ENCODE data around the gene HDAC8.
A peak's percentile ranks its signal among the peaks of the same experiment; 100 is the strongest.

HDAC8 gene

GRCh38 chrX:72308209-72308565 is 264.5 kb downstream of the HDAC8 start:
- DNase-seq (ENCODE audit: extremely low spot score) = no peak
- TF ChIP-seq, protein P1, sequence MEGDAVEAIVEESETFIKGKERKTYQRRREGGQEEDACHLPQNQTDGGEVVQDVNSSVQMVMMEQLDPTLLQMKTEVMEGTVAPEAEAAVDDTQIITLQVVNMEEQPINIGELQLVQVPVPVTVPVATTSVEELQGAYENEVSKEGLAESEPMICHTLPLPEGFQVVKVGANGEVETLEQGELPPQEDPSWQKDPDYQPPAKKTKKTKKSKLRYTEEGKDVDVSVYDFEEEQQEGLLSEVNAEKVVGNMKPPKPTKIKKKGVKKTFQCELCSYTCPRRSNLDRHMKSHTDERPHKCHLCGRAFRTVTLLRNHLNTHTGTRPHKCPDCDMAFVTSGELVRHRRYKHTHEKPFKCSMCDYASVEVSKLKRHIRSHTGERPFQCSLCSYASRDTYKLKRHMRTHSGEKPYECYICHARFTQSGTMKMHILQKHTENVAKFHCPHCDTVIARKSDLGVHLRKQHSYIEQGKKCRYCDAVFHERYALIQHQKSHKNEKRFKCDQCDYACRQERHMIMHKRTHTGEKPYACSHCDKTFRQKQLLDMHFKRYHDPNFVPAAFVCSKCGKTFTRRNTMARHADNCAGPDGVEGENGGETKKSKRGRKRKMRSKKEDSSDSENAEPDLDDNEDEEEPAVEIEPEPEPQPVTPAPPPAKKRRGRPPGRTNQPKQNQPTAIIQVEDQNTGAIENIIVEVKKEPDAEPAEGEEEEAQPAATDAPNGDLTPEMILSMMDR (IDR thresholded peaks at IDR 0.05; ENCODE audit: control extremely low read depth, extremely low read depth, low read depth, missing control alignments) = no peak
- POLR2A ChIA-PET = interaction anchor here (0.9 kb wide), 1 partner anchor 31 kb away, joined by 3 read pairs; the partner anchor contains the start of gene RPS4X
- CTCF ChIA-PET = no interaction called here

- ChIA-PET CTCF (no interaction called here), POLR2A (no interaction called here)
- TF ChIP-seq, protein P1 (IDR thresholded peaks at IDR 0.05; ENCODE audit: control extremely low read depth, extremely low read depth, low read depth, missing control alignments) = no peak
- no peak for DNase-seq (ENCODE audit: extremely low spot score)
Observed at GRCh38 chrX:72307646-72308051, 265.0 kb downstream of the HDAC8 start.

- DNase-seq (ENCODE audit: extremely low spot score) = peak; percentile 50
- TF ChIP-seq, protein P1 (IDR thresholded peaks at IDR 0.05; ENCODE audit: control extremely low read depth, extremely low read depth, low read depth, missing control alignments) = no peak
- POLR2A ChIA-PET = no interaction called here
- CTCF ChIA-PET = no interaction called here
Observed at GRCh38 chrX:72306851-72307645, 265.6 kb downstream of the HDAC8 start.

DNA sequence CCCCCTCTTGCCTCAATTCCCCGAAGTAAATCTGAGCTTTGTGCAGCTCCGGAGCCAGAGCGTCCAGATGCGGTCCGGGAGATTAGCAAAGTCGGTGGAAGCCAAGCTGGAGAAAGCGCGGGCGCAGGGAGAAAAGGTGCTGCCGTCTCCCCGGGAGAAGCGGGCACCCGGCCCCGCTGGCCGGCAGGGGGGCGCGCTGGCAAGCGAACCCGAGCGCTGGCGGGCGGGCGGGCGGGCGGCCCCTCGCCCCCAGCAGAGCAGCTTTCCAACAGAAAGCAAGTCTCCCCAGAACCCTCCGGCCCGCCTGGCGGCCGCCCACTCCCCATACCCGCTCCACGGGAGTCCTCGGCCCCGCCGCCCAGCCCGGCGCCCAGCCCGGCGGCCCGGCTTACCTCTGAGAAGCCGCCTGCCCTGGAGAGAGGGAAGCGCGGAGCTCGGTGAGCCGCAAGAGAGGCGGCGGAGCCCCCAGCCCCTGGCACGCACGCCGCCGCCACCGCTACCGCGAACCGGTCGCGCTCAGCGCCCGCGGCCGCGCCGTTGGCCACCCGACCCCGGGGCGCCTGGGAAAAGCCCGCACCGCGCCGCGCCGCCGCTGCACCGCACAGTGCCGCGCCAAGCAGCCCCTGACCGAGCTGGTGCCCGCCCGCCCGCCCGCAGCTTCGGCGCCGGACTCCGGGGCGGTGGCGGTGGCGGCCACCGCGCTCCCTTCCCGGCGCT is 266.4 kb downstream of the HDAC8 start:
- no peak for DNase-seq (ENCODE audit: extremely low spot score)
- CTCF ChIA-PET = no interaction called here
- TF ChIP-seq, protein P1 (IDR thresholded peaks at IDR 0.05; ENCODE audit: control extremely low read depth, extremely low read depth, low read depth, missing control alignments) = no peak
- POLR2A ChIA-PET = no interaction called here

GRCh38 chrX:72305286-72306084 is 267.2 kb downstream of the HDAC8 start, which contains the start of gene CITED1:
Gene CITED1 (minus strand): TSS chrX:72305914. CDS start chrX:72302869, 3,045 bp downstream.
- TF ChIP-seq, protein P1 (IDR thresholded peaks at IDR 0.05; ENCODE audit: control extremely low read depth, extremely low read depth, low read depth, missing control alignments) = no peak
- ChIA-PET POLR2A (no interaction called here), CTCF (no interaction called here)
- DNase-seq (ENCODE audit: extremely low spot score) = no peak

GRCh38 chrX:72304877-72305276 is 267.8 kb downstream of the HDAC8 start:
- no peak for DNase-seq (ENCODE audit: extremely low spot score)
- CTCF ChIA-PET = no interaction called here
- POLR2A ChIA-PET = no interaction called here
- TF ChIP-seq, protein P1 (IDR thresholded peaks at IDR 0.05; ENCODE audit: control extremely low read depth, extremely low read depth, low read depth, missing control alignments) = no peak
